Tibial nerve (tissue), 4 donors: ENCODE measurements around the gene RFX1.

ENCODE experiments used
- CTCF ChIP-seq, 5 experiments: fragments of 200-600 bp in 3 of 5; fragments of 450-650 bp in 2 of 5; sonication (generic) in 3 of 5; IDR thresholded peaks; one replicate each; pipeline ENCODE4 v1.5.1; 2016 to 2019; ENCODE audit warnings: antibody characterized with exemption in 5 of 5, mild to moderate bottlenecking in 3 of 5, moderate library complexity in 2 of 5
- EP300 ChIP-seq, 2 donors: sonication (generic); formaldehyde crosslinking; IDR thresholded peaks; one replicate each; pipeline ENCODE4 v1.6.1; 2017; ENCODE audit warnings: antibody characterized with exemption in 2 of 2, mild to moderate bottlenecking in 1 of 2
- POLR2A ChIP-seq, 2 donors: fragments of 450-650 bp; IDR thresholded peaks; one replicate each; pipeline ENCODE4 v1.6.1; 2017; ENCODE audit warnings: antibody characterized with exemption in 2 of 2, mild to moderate bottlenecking in 2 of 2, moderate library complexity in 2 of 2

- TF ChIP-seq CTCF (IDR thresholded peaks at IDR 0.05) = no peak
- no peak for TF ChIP-seq POLR2A (IDR thresholded peaks at IDR 0.05)
- no peak for TF ChIP-seq EP300 (IDR thresholded peaks at IDR 0.05)
Observed at GRCh38 chr19:13998426-13998825, 7.7 kb downstream of the RFX1 start.
